HG03432 (cell line): ENCODE measurements around the gene NOP9.

Experiments used
- ATAC-seq: cut with Tn5 transposase; IDR thresholded peaks from one replicate; pipeline ENCODE4 v1.9.1; 2021; ENCODE audit warnings: mild to moderate bottlenecking, moderate library complexity; ENCODE audit not compliant: unreplicated experiment

NOP9 gene, protein sequence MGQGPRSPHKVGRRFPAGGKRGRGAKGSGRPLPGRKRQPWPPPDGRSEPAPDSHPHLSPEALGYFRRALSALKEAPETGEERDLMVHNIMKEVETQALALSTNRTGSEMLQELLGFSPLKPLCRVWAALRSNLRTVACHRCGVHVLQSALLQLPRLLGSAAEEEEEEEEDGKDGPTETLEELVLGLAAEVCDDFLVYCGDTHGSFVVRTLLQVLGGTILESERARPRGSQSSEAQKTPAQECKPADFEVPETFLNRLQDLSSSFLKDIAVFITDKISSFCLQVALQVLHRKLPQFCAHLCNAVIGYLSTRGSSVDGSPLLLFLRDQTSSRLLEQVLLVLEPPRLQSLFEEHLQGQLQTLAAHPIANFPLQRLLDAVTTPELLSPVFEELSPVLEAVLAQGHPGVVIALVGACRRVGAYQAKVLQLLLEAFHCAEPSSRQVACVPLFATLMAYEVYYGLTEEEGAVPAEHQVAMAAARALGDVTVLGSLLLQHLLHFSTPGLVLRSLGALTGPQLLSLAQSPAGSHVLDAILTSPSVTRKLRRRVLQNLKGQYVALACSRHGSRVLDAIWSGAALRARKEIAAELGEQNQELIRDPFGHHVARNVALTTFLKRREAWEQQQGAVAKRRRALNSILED

DNA sequence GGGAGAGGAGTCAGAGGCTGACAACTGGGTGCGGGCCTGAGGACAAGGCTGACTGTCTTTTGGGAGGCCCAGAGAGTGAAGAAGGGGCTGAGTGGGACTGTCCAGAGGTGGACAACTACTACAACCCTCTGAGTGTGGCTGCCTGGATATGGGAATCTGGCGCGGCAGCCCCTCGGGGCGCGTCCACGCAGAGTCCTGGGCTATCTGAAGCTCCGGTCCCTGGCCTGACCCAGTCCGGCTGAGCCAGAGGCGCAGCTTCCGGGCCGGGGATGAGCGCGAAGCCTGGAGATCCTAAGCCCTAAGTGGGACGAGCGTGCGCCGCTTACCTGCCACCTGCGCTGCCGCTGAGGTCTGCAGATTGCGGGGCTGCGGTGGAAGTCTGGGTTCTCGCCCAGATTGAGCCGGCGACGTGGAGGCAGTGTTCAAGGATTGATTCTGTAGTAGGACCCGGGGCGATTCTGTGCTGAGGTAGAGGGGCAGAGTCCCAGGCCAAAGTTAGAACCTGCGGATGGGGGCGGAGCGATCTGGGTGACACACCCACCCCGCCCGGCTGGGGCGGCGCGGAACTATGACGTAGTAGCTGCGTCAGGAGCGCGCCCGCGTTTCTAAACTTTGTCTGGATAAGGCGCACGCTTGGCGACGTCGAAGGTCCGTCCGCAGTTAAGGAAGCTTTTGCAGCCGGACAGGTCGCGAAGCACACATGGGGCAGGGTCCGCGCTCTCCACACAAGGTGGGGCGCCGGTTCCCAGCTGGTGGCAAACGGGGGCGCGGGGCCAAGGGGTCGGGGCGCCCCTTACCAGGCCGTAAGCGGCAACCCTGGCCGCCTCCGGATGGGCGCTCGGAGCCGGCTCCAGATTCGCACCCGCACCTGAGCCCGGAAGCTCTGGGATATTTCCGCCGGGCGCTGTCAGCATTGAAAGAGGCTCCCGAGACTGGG lies at the start of gene NOP9, which contains the start of gene DHRS1:
Gene NOP9 (plus strand): TSS at position 596 of the 937 bp plus-strand sequence. CDS start 105 bp downstream, at position 701.
Gene DHRS1 (minus strand): TSS at position 526 of the 937 bp plus-strand sequence. CDS start 674 bp downstream, outside the sequence.
- ATAC-seq = peak; percentile 70

DNA sequence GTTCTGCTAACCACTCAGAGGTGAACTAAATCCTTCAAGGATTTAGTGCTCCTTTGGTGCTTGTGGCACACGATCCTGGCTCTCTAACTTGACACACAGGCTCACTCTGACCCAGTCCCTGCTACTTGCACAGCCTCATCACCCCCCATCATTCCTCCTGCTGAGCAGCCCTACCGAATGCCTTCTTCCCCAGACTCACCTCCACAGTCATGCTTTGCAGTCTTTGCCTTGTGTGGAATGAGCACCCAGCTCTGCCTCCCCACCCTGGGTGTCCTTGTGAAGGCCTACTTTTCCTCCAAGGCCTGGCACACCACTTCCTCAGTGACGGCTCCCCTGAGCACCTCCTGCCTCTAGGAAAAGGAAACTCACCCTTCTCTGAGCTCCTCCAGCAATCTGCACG lies 49.3 kb upstream of the NOP9 start:
- no peak for ATAC-seq

GRCh38 chr14:24251880-24252288 lies 47.8 kb upstream of the NOP9 start:
- ATAC-seq = no peak

DNA sequence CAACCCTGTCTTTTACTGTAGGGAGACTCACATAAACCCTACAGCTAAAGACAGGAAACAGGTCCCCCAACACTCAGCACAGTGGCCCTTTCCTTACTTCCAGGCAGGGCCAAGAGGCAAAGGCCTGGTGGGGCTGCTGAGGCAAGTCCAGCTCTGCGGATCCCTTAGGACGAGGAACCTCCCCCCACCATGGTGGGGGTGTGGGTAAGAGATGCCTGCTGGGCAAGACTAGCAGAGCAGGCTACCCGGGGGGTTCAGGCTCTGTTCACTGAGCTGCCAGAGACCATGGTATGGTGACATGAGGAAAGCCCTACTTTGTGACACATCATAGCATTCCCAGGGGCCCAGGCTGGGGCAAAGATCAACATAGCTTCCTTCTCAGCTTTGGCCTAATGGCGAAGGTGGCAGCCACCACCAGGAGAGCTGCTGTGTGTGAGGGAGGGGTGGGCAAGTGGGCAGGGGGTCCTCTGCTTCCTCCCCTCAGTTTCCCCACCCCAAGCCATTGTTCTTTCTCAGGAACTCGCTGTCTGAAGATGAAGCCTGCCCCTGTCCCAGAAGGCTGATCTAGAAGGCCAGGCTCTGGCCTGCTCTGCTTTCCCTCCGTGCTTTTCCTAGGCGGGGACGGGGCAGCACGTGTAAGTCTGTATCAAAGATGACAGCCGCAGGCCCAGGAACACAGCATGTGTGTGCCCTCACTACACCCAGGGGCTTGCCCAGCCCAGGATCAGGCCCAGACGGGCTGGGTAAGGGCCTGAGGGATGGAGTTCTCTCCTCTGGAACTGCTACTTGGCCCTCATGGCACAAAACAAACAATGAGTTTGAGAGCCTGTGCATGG lies 47.1 kb upstream of the NOP9 start:
- no peak for ATAC-seq

- ATAC-seq = no peak
Measured at GRCh38 chr14:24253936-24254335, 45.7 kb upstream of the NOP9 start.

GRCh38 chr14:24254630-24255392 lies 44.8 kb upstream of the NOP9 start:
- no peak for ATAC-seq

- no peak for ATAC-seq
Measured at GRCh38 chr14:24255438-24255837, 44.2 kb upstream of the NOP9 start.

- ATAC-seq = no peak
Measured at GRCh38 chr14:24255931-24256711, 43.5 kb upstream of the NOP9 start.

GRCh38 chr14:24256960-24257359 lies 42.7 kb upstream of the NOP9 start:
- no peak for ATAC-seq

DNA sequence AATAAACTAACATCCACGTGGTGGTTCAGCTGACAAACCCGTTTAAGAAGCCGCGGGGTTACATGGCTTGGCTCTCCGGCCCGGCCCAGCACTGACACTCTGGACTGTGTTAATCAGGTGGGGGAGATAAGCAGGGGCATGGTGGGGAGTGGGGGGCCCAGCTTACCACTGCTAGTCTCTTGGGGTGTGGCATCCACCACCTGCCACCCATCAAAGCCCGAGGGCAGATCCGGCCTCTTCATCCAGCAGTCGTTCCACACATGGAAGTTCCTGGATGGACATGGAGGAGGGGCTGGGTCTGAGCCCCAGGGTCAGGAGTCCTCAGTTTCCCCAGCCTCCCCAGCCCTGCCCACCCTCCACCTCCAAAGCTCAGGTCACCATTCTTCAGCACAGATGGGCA lies 41.5 kb upstream of the NOP9 start:
- no peak for ATAC-seq

- ATAC-seq = no peak
Measured at GRCh38 chr14:24258548-24259265, 40.9 kb upstream of the NOP9 start.

GRCh38 chr14:24259282-24260025 lies 40.2 kb upstream of the NOP9 start:
- no peak for ATAC-seq

- no peak for ATAC-seq
Measured at GRCh38 chr14:24260026-24260779, 39.4 kb upstream of the NOP9 start.

DNA sequence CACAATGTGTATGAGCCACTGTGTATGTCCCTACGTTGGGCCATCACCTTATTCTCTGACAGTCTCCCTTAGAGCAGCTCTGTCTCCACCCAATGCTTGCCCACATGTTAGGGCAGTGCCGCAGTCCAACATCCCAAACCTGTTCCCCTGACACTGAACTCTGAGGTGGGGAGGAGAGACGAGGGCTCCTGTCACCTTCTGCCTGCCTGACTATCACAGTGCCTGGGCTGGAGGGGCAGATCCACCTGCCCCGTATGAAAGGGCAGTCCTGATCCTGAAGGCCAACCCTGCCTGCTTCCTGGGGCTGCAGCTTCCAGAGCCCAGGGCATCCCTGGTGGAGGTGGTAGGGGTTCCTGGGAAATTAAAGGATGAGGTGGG lies 38.9 kb upstream of the NOP9 start:
- ATAC-seq = no peak

- no peak for ATAC-seq
Measured at GRCh38 chr14:24261256-24261968, 38.2 kb upstream of the NOP9 start.

DNA sequence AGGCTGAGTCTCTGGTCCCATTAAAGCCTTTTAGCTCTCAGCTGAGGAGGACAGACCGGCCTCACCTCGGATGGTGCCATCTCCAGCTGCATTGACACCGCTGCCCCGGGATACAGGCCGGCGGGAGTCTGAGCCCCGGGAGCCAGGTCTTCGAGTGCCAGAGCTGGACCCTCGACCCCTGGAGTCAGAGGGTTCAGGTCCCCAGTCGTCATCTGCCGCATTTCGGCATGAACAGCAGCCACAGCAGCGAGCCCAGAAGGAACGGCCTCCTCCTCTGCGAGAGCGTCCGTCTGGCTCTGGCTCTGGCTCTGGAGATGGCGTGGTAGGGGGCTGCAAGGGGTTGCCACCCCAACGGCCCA lies 37.7 kb upstream of the NOP9 start:
- ATAC-seq = no peak
